GM12878 (cell line): ENCODE results near the gene THRB. TPM values are rescaled to one million over a fixed set of nuclear protein-coding genes. Genes with fewer than 3 reads are reported as not detected.

Source experiments
- ATAC-seq: fragments of 200-7000 bp; cut with Tn5 transposase; 3 replicates; pipeline ENCODE4 v1.9.1; 2020; ENCODE audit warnings: mild to moderate bottlenecking, moderate library complexity
- BruUV-seq: library from RNA; stranded (reverse); fragments of 400-500 nt; replicated peaks from 2 replicates; lab custom pipeline; 2021; lab: Mats Ljungman, UMichigan
- CTCF ChIA-PET: fragments of 300-600 bp; sonication (Branson Sonifier 250); formaldehyde crosslinking; extraction: SDS; loops from one replicate; lab custom pipeline; 2021; ENCODE audit warnings: inconsistent platforms; lab: Yijun Ruan, JAX
- POLR2A ChIA-PET: fragments of 350-600 bp; formaldehyde crosslinking; extraction: SDS; loops from one replicate; lab custom pipeline; 2021; ENCODE audit warnings: inconsistent platforms; lab: Charles Lee
- RAD21 ChIA-PET: fragments of 300-600 bp; sonication (Branson Sonifier 250); formaldehyde crosslinking; loops from one replicate; lab custom pipeline; 2023; ENCODE audit warnings: antibody characterized with exemption; ENCODE audit not compliant: unreplicated experiment; lab: Charles Lee
- SMC1A ChIA-PET: fragments of 300-600 bp; sonication (Branson Sonifier 250); formaldehyde crosslinking; loops from one replicate; lab custom pipeline; 2023; ENCODE audit not compliant: unreplicated experiment, uncharacterized antibody; lab: Charles Lee
- DNase-seq: peaks from one replicate; pipeline ENCODE4 v3.0.0-alpha.2; 2011; ENCODE audit warnings: low read depth, low spot score
- FAIRE-seq: peaks from 3 replicates; lab custom pipeline; 2011; peaks lifted over from hg19 to GRCh38; lab: Jason Lieb, UNC
- H2AFZ ChIP-seq: 2 replicates; pipeline ENCODE4 v1.6.0; 2011; ENCODE audit warnings: low read depth, low read length, control low read depth; ENCODE audit not compliant: control insufficient read depth
- H3K27ac ChIP-seq: 2 replicates; pipeline ENCODE4 v1.5.1; 2011; ENCODE audit warnings: control low read depth; ENCODE audit not compliant: control insufficient read depth, insufficient read depth
- H3K27me3 ChIP-seq, 2 experiments: replicated peaks in 1 of 2; 2 replicates each; pipeline versions ENCODE4 v1.6.0 to v1.6.1; 2011; ENCODE audit warnings: low read length in 1 of 2; ENCODE audit not compliant: control insufficient read depth in 2 of 2, insufficient read depth in 2 of 2
- H3K36me3 ChIP-seq, 2 experiments: 2 replicates each; pipeline ENCODE4 v1.5.1; 2011; ENCODE audit warnings: low read length in 1 of 2; ENCODE audit not compliant: control insufficient read depth in 2 of 2, insufficient read depth in 2 of 2
- H3K4me1 ChIP-seq: 2 replicates; pipeline ENCODE4 v1.6.1; 2011; ENCODE audit warnings: mild to moderate bottlenecking, low read length, moderate library complexity, mixed read lengths; ENCODE audit not compliant: control insufficient read depth, insufficient read depth
- H3K4me2 ChIP-seq: 2 replicates; pipeline ENCODE4 v1.6.0; 2011; ENCODE audit warnings: control low read depth; ENCODE audit not compliant: control insufficient read depth, insufficient read depth
- H3K4me3 ChIP-seq: fragments of 200-600 bp; sonication (generic); 2 replicates; pipeline ENCODE4 v1.5.1; 2016
- H3K79me2 ChIP-seq: 2 replicates; pipeline ENCODE4 v1.6.0; 2011; ENCODE audit warnings: low read length; ENCODE audit not compliant: control insufficient read depth, insufficient read depth
- H3K9ac ChIP-seq: 2 replicates; pipeline ENCODE4 v1.8.0; 2011; ENCODE audit warnings: low read length, control low read depth, mixed read lengths; ENCODE audit not compliant: control insufficient read depth, insufficient read depth
- H3K9me3 ChIP-seq: replicated peaks from 3 replicates; pipeline ENCODE4 v1.5.1; 2011; ENCODE audit warnings: mild to moderate bottlenecking, low read length; ENCODE audit not compliant: control insufficient read depth, insufficient read depth
- H4K20me1 ChIP-seq: 2 replicates; pipeline ENCODE4 v1.6.0; 2011; ENCODE audit not compliant: control insufficient read depth, insufficient read depth
- CREM ChIP-seq: IDR thresholded peaks from 2 replicates; pipeline ENCODE4 v1.6.1; 2014; ENCODE audit warnings: antibody characterized with exemption, low read depth
- MEF2B ChIP-seq: fragments of 450-650 bp; IDR thresholded peaks from 2 replicates; pipeline ENCODE4 v1.6.1; 2018; ENCODE audit warnings: mild to moderate bottlenecking, moderate library complexity; ENCODE audit not compliant: partially characterized antibody, poor library complexity, severe bottlenecking
- MYC ChIP-seq: IDR thresholded peaks from 2 replicates; pipeline ENCODE4 v1.6.1; 2011; ENCODE audit warnings: mild to moderate bottlenecking, low read length, moderate library complexity, inconsistent platforms; ENCODE audit not compliant: insufficient read depth, insufficient replicate concordance, insufficient read length, severe bottlenecking
- NFIC ChIP-seq: IDR thresholded peaks from 2 replicates; pipeline ENCODE4 v1.6.1; 2012; ENCODE audit warnings: low read depth, mild to moderate bottlenecking, inconsistent platforms, low read length, moderate library complexity
- PAX5 ChIP-seq: IDR thresholded peaks from 2 replicates; pipeline ENCODE4 v1.6.1; 2011; ENCODE audit warnings: low read depth, low read length, borderline replicate concordance
- SMARCA5 ChIP-seq: fragments of 450-650 bp; IDR thresholded peaks from 2 replicates; pipeline ENCODE4 v1.6.1; 2017; ENCODE audit warnings: mild to moderate bottlenecking
- SRF ChIP-seq, 2 experiments: IDR thresholded peaks; 2 replicates each; pipeline ENCODE4 v1.6.1; 2011; ENCODE audit warnings: low read depth in 2 of 2, low read length in 2 of 2, mild to moderate bottlenecking in 1 of 2, moderate library complexity in 1 of 2
- whole genome bisulfite sequencing: methylation state at CpG from one replicate; pipeline ENCODE4 v1.1.6; 2016; ENCODE audit warnings: low lambda C conversion rate; ENCODE audit not compliant: insufficient replicate concordance, insufficient coverage; ENCODE audit errors: missing lambda C conversion rate; 5-methylcytosine and 5-hydroxymethylcytosine counted together
- in situ Hi-C: fragments of 300-500 bp; cut with MboI; formaldehyde crosslinking; loops from 9 replicates; pipeline ENCODE4 v1.14.3; 2018; ENCODE audit warnings: mixed read lengths
- intact Hi-C: fragments of 100-400 bp; cut with micrococcal nuclease; formaldehyde crosslinking; loops from one replicate; pipeline ENCODE4 v1.14.2; 2022; ENCODE audit not compliant: unreplicated experiment
- polyA plus RNA-seq, 11 experiments: library from polyadenylated mRNA; depleted of rRNA in 4 of 11; unstranded in 6 of 11; stranded (reverse) in 5 of 11; fragments of >200 nt; fragmentation: Nextera tagmentation in 4 of 11; fragmentation: Illumina TruSeq in 1 of 11; extraction: Ambion mirVana in 4 of 11; extraction: Trizol in 1 of 11; gene quantifications; 1 replicate in 1 of 11; 2 replicates in 10 of 11; pipeline versions ENCODE4 v1.2.1 to v1.2.3, GENCODE V29; 2011 to 2016; ENCODE audit warnings: inconsistent platforms in 2 of 11, missing spikeins in 2 of 11, low read depth in 1 of 11
- total RNA-seq, 4 experiments: library from RNA; depleted of rRNA in 3 of 4; stranded (reverse); fragments of >200 nt in 3 of 4; fragmentation: Illumina TruSeq in 1 of 4; extraction: Trizol in 1 of 4; gene quantifications; 2 replicates each; pipeline versions ENCODE4 v1.2.1 to v1.2.3, GENCODE V29; 2013 to 2021
- TF ChIP-seq, protein P1 (sequence below): IDR thresholded peaks from 2 replicates; pipeline ENCODE4 v1.6.1; 2011; ENCODE audit warnings: borderline replicate concordance, low read depth, mild to moderate bottlenecking, moderate library complexity, low read length; ENCODE audit not compliant: insufficient read depth, poor library complexity, severe bottlenecking
- TF ChIP-seq, protein P2 (sequence below): fragments of 450-650 bp; IDR thresholded peaks from 2 replicates; pipeline ENCODE4 v1.6.1; 2017; ENCODE audit warnings: mild to moderate bottlenecking, moderate library complexity

The THRB gene
- total and polyA plus RNA-seq, 10 of the 15 experiments (the other 5 are each of a cell fraction or from before 2014, with no cell fraction given): 0.05 TPM; not detected in 9

DNA sequence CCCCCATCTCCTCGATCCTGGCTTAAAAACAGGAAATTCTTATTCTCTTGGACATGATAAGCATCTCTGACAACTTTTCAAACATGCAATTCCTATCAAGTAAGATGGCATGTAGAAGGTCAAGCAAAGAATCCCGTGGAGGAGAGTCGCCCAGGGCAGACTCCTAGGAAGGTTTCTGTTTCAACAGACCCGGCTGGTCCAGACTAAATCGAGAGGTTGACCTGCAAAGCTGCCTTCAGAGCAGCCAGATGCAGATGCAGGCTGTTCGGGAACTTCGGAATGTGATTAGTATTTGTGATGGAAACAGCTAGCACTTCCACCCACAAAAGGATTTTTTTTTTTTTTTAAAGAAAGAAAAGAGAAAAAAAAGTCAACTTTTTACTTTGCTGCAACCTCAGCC is 332.8 kb downstream of the THRB start:
- BruUV-seq: no TSS peak
- H3K27ac ChIP-seq: no peak overlapping the region
- CTCF ChIA-PET: interaction anchor here (1.0 kb wide), 1 partner anchor 103 kb away, joined by 3 read pairs; no protein-coding TSS in a partner anchor
- no peaks in the 10 kb centered on the region for H3K79me2 ChIP-seq
- H3K4me2 ChIP-seq: no peak overlapping the region
- H2AFZ ChIP-seq: no peak overlapping the region
- WGBS: 33% methylated on average over 6 of the region's 7 CpGs
- no peaks in the 10 kb centered on the region for H4K20me1 ChIP-seq
- POLR2A ChIA-PET: no interaction called here
- ATAC-seq: no peak
- RAD21 ChIA-PET: no interaction called here
- in situ Hi-C loops (no loop called here), intact Hi-C loops (no loop called here)
- no peak for FAIRE-seq
- TF ChIP-seq, protein P1, sequence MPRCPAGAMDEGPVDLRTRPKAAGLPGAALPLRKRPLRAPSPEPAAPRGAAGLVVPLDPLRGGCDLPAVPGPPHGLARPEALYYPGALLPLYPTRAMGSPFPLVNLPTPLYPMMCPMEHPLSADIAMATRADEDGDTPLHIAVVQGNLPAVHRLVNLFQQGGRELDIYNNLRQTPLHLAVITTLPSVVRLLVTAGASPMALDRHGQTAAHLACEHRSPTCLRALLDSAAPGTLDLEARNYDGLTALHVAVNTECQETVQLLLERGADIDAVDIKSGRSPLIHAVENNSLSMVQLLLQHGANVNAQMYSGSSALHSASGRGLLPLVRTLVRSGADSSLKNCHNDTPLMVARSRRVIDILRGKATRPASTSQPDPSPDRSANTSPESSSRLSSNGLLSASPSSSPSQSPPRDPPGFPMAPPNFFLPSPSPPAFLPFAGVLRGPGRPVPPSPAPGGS: no peak
- TF ChIP-seq CREM (no peak), MYC (no peak), MEF2B (no peak), PAX5 (no peak), NFIC (no peak), SRF (IDR thresholded peaks at IDR 0.05; ENCODE audit: low read depth in 2 of 2, low read length in 2 of 2) (no peak), SMARCA5 (no peak)
- TF ChIP-seq, protein P2, sequence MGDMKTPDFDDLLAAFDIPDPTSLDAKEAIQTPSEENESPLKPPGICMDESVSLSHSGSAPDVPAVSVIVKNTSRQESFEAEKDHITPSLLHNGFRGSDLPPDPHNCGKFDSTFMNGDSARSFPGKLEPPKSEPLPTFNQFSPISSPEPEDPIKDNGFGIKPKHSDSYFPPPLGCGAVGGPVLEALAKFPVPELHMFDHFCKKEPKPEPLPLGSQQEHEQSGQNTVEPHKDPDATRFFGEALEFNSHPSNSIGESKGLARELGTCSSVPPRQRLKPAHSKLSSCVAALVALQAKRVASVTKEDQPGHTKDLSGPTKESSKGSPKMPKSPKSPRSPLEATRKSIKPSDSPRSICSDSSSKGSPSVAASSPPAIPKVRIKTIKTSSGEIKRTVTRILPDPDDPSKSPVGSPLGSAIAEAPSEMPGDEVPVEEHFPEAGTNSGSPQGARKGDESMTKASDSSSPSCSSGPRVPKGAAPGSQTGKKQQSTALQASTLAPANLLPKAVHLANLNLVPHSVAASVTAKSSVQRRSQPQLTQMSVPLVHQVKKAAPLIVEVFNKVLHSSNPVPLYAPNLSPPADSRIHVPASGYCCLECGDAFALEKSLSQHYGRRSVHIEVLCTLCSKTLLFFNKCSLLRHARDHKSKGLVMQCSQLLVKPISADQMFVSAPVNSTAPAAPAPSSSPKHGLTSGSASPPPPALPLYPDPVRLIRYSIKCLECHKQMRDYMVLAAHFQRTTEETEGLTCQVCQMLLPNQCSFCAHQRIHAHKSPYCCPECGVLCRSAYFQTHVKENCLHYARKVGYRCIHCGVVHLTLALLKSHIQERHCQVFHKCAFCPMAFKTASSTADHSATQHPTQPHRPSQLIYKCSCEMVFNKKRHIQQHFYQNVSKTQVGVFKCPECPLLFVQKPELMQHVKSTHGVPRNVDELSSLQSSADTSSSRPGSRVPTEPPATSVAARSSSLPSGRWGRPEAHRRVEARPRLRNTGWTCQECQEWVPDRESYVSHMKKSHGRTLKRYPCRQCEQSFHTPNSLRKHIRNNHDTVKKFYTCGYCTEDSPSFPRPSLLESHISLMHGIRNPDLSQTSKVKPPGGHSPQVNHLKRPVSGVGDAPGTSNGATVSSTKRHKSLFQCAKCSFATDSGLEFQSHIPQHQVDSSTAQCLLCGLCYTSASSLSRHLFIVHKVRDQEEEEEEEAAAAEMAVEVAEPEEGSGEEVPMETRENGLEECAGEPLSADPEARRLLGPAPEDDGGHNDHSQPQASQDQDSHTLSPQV: no peak
- H3K27me3 ChIP-seq: no peaks in the 10 kb centered on the region
- no peaks in the 10 kb centered on the region for H3K36me3 ChIP-seq
- no peaks in the 10 kb centered on the region for H3K4me1 ChIP-seq
- H3K4me3 ChIP-seq: no peak overlapping the region
- H3K9ac ChIP-seq: no peak overlapping the region
- H3K9me3 ChIP-seq: no peaks in the 10 kb centered on the region
- no peak for DNase-seq
- SMC1A ChIA-PET: no interaction called here
